Memory B cell (primary cell): Measurements from ENCODE around the gene USPL1.

ENCODE experiments used
- ATAC-seq: fragments of 150-1000 bp; cut with Tn5 transposase; 2 replicates; pipeline ENCODE4 v1.10.0; 2021; ENCODE audit warnings: low read depth, mild to moderate bottlenecking, moderate library complexity
- DNase-seq, 2 donors: peaks; one replicate each; pipeline ENCODE4 v3.0.0; 2022; ENCODE audit warnings: low spot score in 2 of 2
- H3K27ac Mint-ChIP-seq: one replicate; pipeline ENCODE4 v1.8.0; 2022; ENCODE audit warnings: mild to moderate bottlenecking, moderate library complexity, mixed read lengths
- H3K27me3 Mint-ChIP-seq: one replicate; pipeline ENCODE4 v1.8.0; 2022; ENCODE audit warnings: mixed read lengths
- H3K36me3 Mint-ChIP-seq: one replicate; pipeline ENCODE4 v1.8.0; 2022; ENCODE audit warnings: mild to moderate bottlenecking, mixed read lengths
- H3K4me1 Mint-ChIP-seq: one replicate; pipeline ENCODE4 v1.8.0; 2022; ENCODE audit warnings: mixed read lengths
- H3K4me3 Mint-ChIP-seq: one replicate; pipeline ENCODE4 v1.8.0; 2022; ENCODE audit warnings: mild to moderate bottlenecking, moderate library complexity, mixed read lengths
- H3K9me3 Mint-ChIP-seq: one replicate; pipeline ENCODE4 v1.8.0; 2022; ENCODE audit warnings: mixed read lengths

Gene USPL1

DNA sequence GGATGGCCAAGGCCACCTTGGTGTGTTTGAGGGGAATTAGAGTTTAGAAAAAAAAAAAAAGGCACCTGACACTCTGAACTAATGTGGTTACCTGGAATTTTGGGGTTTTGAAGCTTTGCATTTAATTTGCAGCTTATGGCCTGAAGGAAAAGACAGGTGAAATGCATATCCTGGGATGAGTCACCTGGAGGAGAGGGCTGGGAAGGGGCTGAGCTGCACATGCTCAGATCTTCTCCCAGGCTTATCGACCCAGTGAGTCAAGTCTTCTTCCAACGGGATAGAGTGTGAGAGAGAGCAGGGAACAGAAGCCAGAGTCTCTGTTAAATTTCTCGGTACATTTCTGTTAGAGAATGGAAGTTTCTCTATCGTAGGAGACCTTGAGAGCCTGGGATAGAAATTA, 88.0 kb downstream of the USPL1 start:
- H3K27ac Mint-ChIP-seq = no peak overlapping the region
- H3K4me1 Mint-ChIP-seq = peaks cover 3% of the 10 kb centered on the region
- no peak overlapping the region for H3K4me3 Mint-ChIP-seq
- H3K9me3 Mint-ChIP-seq = no peaks in the 10 kb centered on the region
- H3K36me3 Mint-ChIP-seq = no peaks in the 10 kb centered on the region
- ATAC-seq (no peak), DNase-seq (no peak)
- peaks cover 8% of the 10 kb centered on the region for H3K27me3 Mint-ChIP-seq

DNA sequence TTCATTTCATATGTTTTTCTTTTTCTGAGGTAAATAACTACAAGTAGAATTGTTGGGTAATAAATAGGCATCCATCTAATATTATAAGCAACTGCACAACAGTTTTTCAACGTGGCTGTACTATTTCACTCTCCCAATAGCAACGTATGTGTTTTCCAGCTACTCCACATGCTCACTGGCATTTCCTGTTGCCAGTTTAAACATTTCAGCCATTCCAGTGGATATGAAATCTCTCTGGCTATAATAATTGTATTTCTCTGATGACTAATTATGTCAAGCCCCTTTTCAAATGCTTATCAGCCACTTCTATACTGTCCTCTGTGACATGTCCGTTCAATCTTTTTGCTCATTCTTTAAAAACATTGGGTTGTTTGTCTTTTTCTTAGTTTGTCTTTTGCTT, 90.8 kb downstream of the USPL1 start:
- H3K27ac Mint-ChIP-seq = no peak overlapping the region
- ATAC-seq (no peak), DNase-seq (no peak)
- peaks cover 5% of the 10 kb centered on the region for H3K27me3 Mint-ChIP-seq
- H3K4me1 Mint-ChIP-seq = peaks cover 11% of the 10 kb centered on the region
- H3K9me3 Mint-ChIP-seq = no peaks in the 10 kb centered on the region
- H3K4me3 Mint-ChIP-seq = no peak overlapping the region
- no peaks in the 10 kb centered on the region for H3K36me3 Mint-ChIP-seq
